K562 (cell line): Measurements from ENCODE around the gene EIF4E1B. TPM values are rescaled to one million over a fixed set of nuclear protein-coding genes. Genes with fewer than 3 reads are reported as not detected.

ENCODE experiments used
- ATAC-seq: fragments of 200-7000 bp; cut with Tn5 transposase; 3 replicates; pipeline ENCODE4 v1.9.1; 2020; ENCODE audit warnings: moderate library complexity
- BruUV-seq: library from RNA; stranded (reverse); fragments of 400-500 nt; replicated peaks from 2 replicates; lab custom pipeline; 2021; lab: Mats Ljungman, UMichigan
- CTCF ChIA-PET: fragments of 300-600 bp; formaldehyde crosslinking; extraction: SDS; loops from one replicate; lab custom pipeline; 2021; ENCODE audit warnings: low intra/inter-chr PET ratio; lab: Yijun Ruan, JAX
- POLR2A ChIA-PET: fragments of 300-600, 350-650 bp; sonication (Branson Sonifier 250); formaldehyde crosslinking; extraction: SDS; loops from one replicate; lab custom pipeline; 2021; ENCODE audit warnings: antibody characterized with exemption, inconsistent platforms; lab: Yijun Ruan, JAX
- DNase-seq, 4 experiments: peaks; one replicate each; pipeline versions ENCODE4 v3.0.0 to v3.0.0-alpha.2; 2011 to 2018; ENCODE audit warnings: low spot score in 3 of 4, mixed read lengths in 3 of 4; ENCODE audit errors: extremely low read depth in 1 of 4
- FAIRE-seq: peaks from 2 replicates; lab custom pipeline; 2011; peaks lifted over from hg19 to GRCh38; lab: Jason Lieb, UNC
- H2AFZ ChIP-seq: 2 replicates; pipeline ENCODE4 v1.6.0; 2011; ENCODE audit warnings: low read depth, low read length, control low read depth, inconsistent platforms
- H3K27ac ChIP-seq: fragments of 200-600 bp; 3 replicates; pipeline ENCODE4 v1.8.0; 2011; ENCODE audit warnings: low read depth, mild to moderate bottlenecking, control low read depth, inconsistent platforms, low read length, moderate library complexity, mixed read lengths; ENCODE audit errors: extremely low read depth
- H3K27me3 ChIP-seq, 2 experiments: fragments of 300-600 bp in 1 of 2; 2 replicates in 1 of 2; 3 replicates in 1 of 2; pipeline versions ENCODE4 v1.6.0 to v1.8.0; 2011; ENCODE audit warnings: inconsistent platforms in 2 of 2, low read length in 2 of 2, mild to moderate bottlenecking in 1 of 2, mixed read lengths in 1 of 2, moderate library complexity in 1 of 2; ENCODE audit not compliant: control insufficient read depth in 2 of 2, insufficient read depth in 2 of 2
- H3K36me3 ChIP-seq: fragments of 300-600 bp; 3 replicates; pipeline ENCODE4 v1.8.0; 2011; ENCODE audit warnings: mild to moderate bottlenecking, low read length, inconsistent platforms; ENCODE audit not compliant: control insufficient read depth, insufficient read depth
- H3K4me1 ChIP-seq, 2 experiments: fragments of 200-600 bp in 1 of 2; replicated peaks in 1 of 2; 2 replicates in 1 of 2; 3 replicates in 1 of 2; pipeline versions ENCODE4 v1.5.1 to v1.8.0; 2011; ENCODE audit warnings: inconsistent platforms in 2 of 2, low read length in 2 of 2, mild to moderate bottlenecking in 1 of 2, mixed read lengths in 1 of 2, moderate library complexity in 1 of 2; ENCODE audit not compliant: control insufficient read depth in 2 of 2, insufficient read depth in 2 of 2
- H3K4me2 ChIP-seq: 2 replicates; pipeline ENCODE4 v1.6.1; 2011; ENCODE audit warnings: low read length, control low read depth, inconsistent platforms, mixed read lengths; ENCODE audit not compliant: insufficient read depth
- H3K4me3 ChIP-seq: fragments of 200-600 bp; sonication (generic), shearing (Covaris generic); 2 replicates; pipeline ENCODE4 v1.5.1; 2016; ENCODE audit warnings: control low read depth, inconsistent platforms
- H3K79me2 ChIP-seq: fragments of 200-600 bp; 3 replicates; pipeline ENCODE4 v1.8.0; 2011; ENCODE audit warnings: low read length, inconsistent platforms; ENCODE audit not compliant: control insufficient read depth, insufficient read depth
- H3K9ac ChIP-seq, 2 experiments: 2 replicates each; pipeline versions ENCODE4 v1.6.0 to v1.6.1; 2011; ENCODE audit warnings: low read depth in 2 of 2, low read length in 2 of 2, control low read depth in 1 of 2, inconsistent platforms in 1 of 2, mild to moderate bottlenecking in 1 of 2, mixed read lengths in 1 of 2; ENCODE audit not compliant: insufficient read depth in 1 of 2
- H3K9me1 ChIP-seq: one replicate; pipeline ENCODE4 v1.6.0; 2011; ENCODE audit warnings: inconsistent platforms, mild to moderate bottlenecking, low read length, moderate library complexity; ENCODE audit not compliant: control insufficient read depth, insufficient read depth
- H3K9me3 ChIP-seq: replicated peaks from 2 replicates; pipeline ENCODE4 v1.5.1; 2011; ENCODE audit warnings: low read depth, low read length, inconsistent platforms; ENCODE audit not compliant: control insufficient read depth, insufficient read depth
- H4K20me1 ChIP-seq: replicated peaks from 2 replicates; pipeline ENCODE4 v1.6.1; 2011; ENCODE audit warnings: low read length, inconsistent platforms, mixed read lengths; ENCODE audit not compliant: control insufficient read depth, insufficient read depth
- ARID1B ChIP-seq: fragments of 450-650 bp; IDR thresholded peaks from 2 replicates; pipeline ENCODE4 v1.6.1; 2016; ENCODE audit warnings: antibody characterized with exemption, mild to moderate bottlenecking, inconsistent platforms
- CEBPB ChIP-seq: fragments of 450-650 bp; IDR thresholded peaks from 2 replicates; pipeline ENCODE4 v1.6.1; 2016; ENCODE audit warnings: missing genetic modification characterization, missing compliant biosample characterization
- ETV1 ChIP-seq: fragments of 450-650 bp; conservative IDR thresholded peaks from 2 replicates; pipeline ENCODE4 v1.6.1; 2016; ENCODE audit warnings: missing genetic modification characterization, control low read depth, low read depth, missing compliant biosample characterization
- L3MBTL2 ChIP-seq: fragments of 450-650 bp; IDR thresholded peaks from 2 replicates; pipeline ENCODE4 v1.6.1; 2016; ENCODE audit warnings: mild to moderate bottlenecking, moderate library complexity
- MAX ChIP-seq: sonication (generic); formaldehyde crosslinking; IDR thresholded peaks from 2 replicates; pipeline ENCODE4 v1.9.0; 2022; ENCODE audit warnings: mild to moderate bottlenecking, missing genetic modification reagents
- MEF2D ChIP-seq: conservative IDR thresholded peaks from 2 replicates; pipeline ENCODE4 v1.6.1; 2016; ENCODE audit warnings: low read depth, missing genetic modification characterization, missing compliant biosample characterization
- MYC ChIP-seq, 2 experiments: fragments of 250-450 bp in 1 of 2; sonication (Bioruptor Pico) in 1 of 2; IDR thresholded peaks; 2 replicates each; pipeline versions ENCODE4 v1.5.1 to v1.6.1; 2012 to 2021; ENCODE audit warnings: low read depth in 2 of 2, borderline replicate concordance in 1 of 2, improper control_type of control experiment in 1 of 2, low read length in 1 of 2, mild to moderate bottlenecking in 1 of 2, moderate library complexity in 1 of 2
- POLR2B ChIP-seq: fragments of 450-650 bp; IDR thresholded peaks from 2 replicates; pipeline ENCODE4 v1.6.1; 2018; ENCODE audit warnings: low read depth; ENCODE audit not compliant: partially characterized antibody
- PREB ChIP-seq: sonication (generic); formaldehyde crosslinking; IDR thresholded peaks from 2 replicates; pipeline ENCODE4 v1.8.1; 2023; ENCODE audit warnings: mild to moderate bottlenecking, missing genetic modification reagents
- RBFOX2 ChIP-seq: fragments of 200-400 bp; formaldehyde crosslinking; IDR thresholded peaks from 2 replicates; pipeline ENCODE4 v1.6.1; 2017; ENCODE audit warnings: low read depth, mild to moderate bottlenecking, low read length, moderate library complexity
- RBM39 ChIP-seq: fragments of 200-400 bp; formaldehyde crosslinking; optimal IDR thresholded peaks from 2 replicates; pipeline ENCODE3; 2018; ENCODE audit warnings: low read depth, low read length
- WGBS: fragments of 100-300 bp; shearing (Covaris generic); methylation state at CpG from one replicate; pipeline ENCODE4 v1.1.6; 2016; ENCODE audit warnings: low coverage, mixed read lengths; ENCODE audit not compliant: insufficient coverage; ENCODE audit errors: missing lambda C conversion rate; 5-methylcytosine and 5-hydroxymethylcytosine counted together
- in situ Hi-C: fragments of 300-500 bp; cut with MboI; formaldehyde crosslinking; loops from 4 replicates; pipeline ENCODE4 v1.15.0; 2018; ENCODE audit warnings: inconsistent platforms, mixed read lengths
- intact Hi-C: fragments of 100-400 bp; cut with micrococcal nuclease; formaldehyde crosslinking; loops from 2 replicates; pipeline ENCODE4 v1.14.2; 2022
- polyA plus RNA-seq, 8 experiments: library from polyadenylated mRNA; depleted of rRNA in 4 of 8; stranded (reverse) in 5 of 8; unstranded in 3 of 8; fragments of >200 nt; fragmentation: Nextera tagmentation in 2 of 8; fragmentation: Illumina TruSeq in 1 of 8; extraction: Ambion mirVana in 2 of 8; extraction: Trizol in 1 of 8; gene quantifications; 2 replicates each; pipeline versions ENCODE4 v1.2.1 to v1.2.3, GENCODE V29; 2011 to 2014; ENCODE audit warnings: inconsistent platforms in 1 of 8, missing spikeins in 1 of 8
- total RNA-seq, 7 experiments: library from RNA; depleted of rRNA in 6 of 7; stranded (reverse); fragments of >200 nt in 6 of 7; fragmentation: Illumina TruSeq in 2 of 7; extraction: Trizol in 2 of 7; gene quantifications; 2 replicates each; pipeline versions ENCODE4 v1.2.1 to v1.2.3, GENCODE V29; 2011 to 2021; ENCODE audit warnings: low replicate concordance in 1 of 7

EIF4E1B gene
- total and polyA plus RNA-seq, 9 of the 15 experiments (the other 6 are each of a cell fraction or from before 2014, with no cell fraction given) = not detected

GRCh38 chr5:176685010-176685409, 54.5 kb downstream of the EIF4E1B start (continued):
- TF ChIP-seq MYC (IDR thresholded peaks at IDR 0.05; ENCODE audit: low read depth, low read length) (no peak), MYC (CRISPR knock-in tag; IDR thresholded peaks at IDR 0.05; ENCODE audit: borderline replicate concordance, low read depth) (no peak), POLR2B (no peak), RBFOX2 (no peak), PREB (no peak), RBM39 (no peak), L3MBTL2 (no peak), MAX (CRISPR knock-in tag) (no peak)

- Histone ChIP-seq H4K20me1 (no peaks in the 10 kb centered on the region), H3K27ac (no peak overlapping the region), H3K27me3 (peaks cover 9 to 48% of the 10 kb centered on the region in 2 experiments), H3K9me1 (no peaks in the 10 kb centered on the region), H3K4me1 (no peaks in the 10 kb centered on the region), H3K36me3 (no peaks in the 10 kb centered on the region)
- no TSS peak for BruUV-seq
- POLR2A ChIA-PET = interaction anchor here (0.7 to 2.0 kb wide), 3 partner anchors 13 to 35 kb away, joined by 3 to 5 read pairs (median 3); no protein-coding TSS in a partner anchor
- 0% methylated on average over 9 of the region's 10 CpGs for WGBS
- intact Hi-C loops = no loop called here
- TF ChIP-seq MEF2D = no peak
- no peak for TF ChIP-seq ETV1 (tag)
- no peak for TF ChIP-seq ARID1B
- no peak for TF ChIP-seq CEBPB (tag)
- TF ChIP-seq, all 486 proteins: peak for 0
- Histone ChIP-seq H3K9me3 (no peaks in the 10 kb centered on the region), H3K4me2 (no peak overlapping the region), H3K4me3 (no peak overlapping the region), H3K79me2 (no peaks in the 10 kb centered on the region), H3K9ac (no peak overlapping the region), H2AFZ (no peak overlapping the region)
- FAIRE-seq (no peak), ATAC-seq (no peak), DNase-seq (no peak)
- in situ Hi-C loops = no loop called here
- CTCF ChIA-PET = no interaction called here
Measured at GRCh38 chr5:176687247-176687646, 56.8 kb downstream of the EIF4E1B start.
